Activated CD4-positive, alpha-beta memory T cell treated with anti-CD3 and anti-CD28 coated beads for 36 hours (primary cell): ENCODE results near the gene CRYBG2. TPM values are rescaled to one million over a fixed set of nuclear protein-coding genes. Genes with fewer than 3 reads are reported as not detected.

ENCODE experiments used
- CTCF ChIA-PET: fragments of 350-600 bp; sonication (Branson Sonifier 250); formaldehyde crosslinking; loops from one replicate; lab custom pipeline; 2021; ENCODE audit warnings: antibody characterized with exemption, inconsistent platforms; lab: Charles Lee
- POLR2A ChIA-PET: fragments of 350-600 bp; sonication (Branson Sonifier 250); formaldehyde crosslinking; loops from one replicate; lab custom pipeline; 2021; ENCODE audit warnings: antibody characterized with exemption; lab: Charles Lee
- DNase-seq: peaks from one replicate; pipeline ENCODE4 v3.0.0-alpha.2; 2020
- H3K27ac Mint-ChIP-seq: one replicate; pipeline ENCODE4 v1.8.0; 2021; ENCODE audit warnings: mixed read lengths
- H3K27me3 Mint-ChIP-seq: one replicate; pipeline ENCODE4 v1.8.0; 2021; ENCODE audit warnings: mixed read lengths
- H3K36me3 Mint-ChIP-seq: one replicate; pipeline ENCODE4 v1.8.0; 2021; ENCODE audit warnings: mixed read lengths
- H3K4me1 Mint-ChIP-seq: one replicate; pipeline ENCODE4 v1.8.0; 2021; ENCODE audit warnings: low read depth, mixed read lengths
- H3K4me3 Mint-ChIP-seq: one replicate; pipeline ENCODE4 v1.8.0; 2021; ENCODE audit warnings: mild to moderate bottlenecking, mixed read lengths
- H3K9me3 Mint-ChIP-seq: one replicate; pipeline ENCODE4 v1.8.0; 2021; ENCODE audit warnings: mixed read lengths
- intact Hi-C: fragments of 100-400 bp; cut with micrococcal nuclease; formaldehyde crosslinking; loops from one replicate; pipeline ENCODE4 v1.15.1; 2023
- total RNA-seq, 2 experiments: library from RNA; stranded (reverse); gene quantifications; one replicate each; pipeline ENCODE4 v1.2.3, GENCODE V29; 2021

The CRYBG2 gene
- total RNA-seq, 2 experiments from 2014 or later = 1.3 to 1.6 TPM

DNA sequence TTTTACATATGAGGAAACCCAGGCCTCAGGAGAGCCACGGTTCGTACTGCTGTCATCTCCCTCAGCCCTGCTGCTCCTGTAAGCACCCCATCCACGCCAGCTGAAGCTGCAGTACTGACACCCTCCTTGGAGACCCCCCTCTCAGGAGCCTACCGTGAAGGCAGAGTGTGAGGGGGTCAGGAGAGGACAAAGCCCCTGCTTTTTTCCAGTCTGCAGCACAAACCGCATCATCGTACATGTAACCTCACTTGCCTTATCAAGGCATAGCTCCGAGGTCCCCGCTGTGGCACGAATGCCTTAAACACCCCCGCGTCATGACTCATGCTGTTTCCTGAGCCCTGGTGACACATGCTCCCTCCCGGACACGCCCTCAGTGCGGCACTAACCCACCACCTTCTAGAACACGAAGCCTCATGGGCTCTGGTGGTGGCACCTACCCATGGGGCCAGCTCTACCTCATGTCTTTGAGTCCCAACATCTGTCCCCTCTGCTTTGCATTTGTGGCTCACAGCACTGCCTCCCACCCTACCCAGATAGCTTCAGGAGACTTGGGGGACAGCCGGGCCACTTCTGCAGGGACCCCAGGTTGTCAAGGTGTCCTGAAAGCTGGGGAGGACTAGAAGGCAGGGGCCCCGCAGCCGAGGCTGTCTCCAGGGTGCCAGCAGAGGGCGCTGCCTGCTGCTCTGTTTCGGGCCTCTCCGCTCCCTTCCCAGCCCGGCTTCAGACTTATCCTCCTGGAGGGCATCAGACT lies 69.2 kb downstream of the CRYBG2 start:
- Mint-ChIP-seq H3K27me3 (no peaks in the 10 kb centered on the region), H3K9me3 (no peaks in the 10 kb centered on the region), H3K36me3 (peaks cover 30% of the 10 kb centered on the region), H3K27ac (peak overlapping the region; percentile 98), H3K4me3 (peak overlapping the region; percentile 68), H3K4me1 (peaks cover 90% of the 10 kb centered on the region)
- ChIA-PET POLR2A (interaction anchor here (0.8 to 7.9 kb wide), 7 partner anchors 10 to 115 kb away, joined by 3 to 100 read pairs (median 15); partner anchors contain the start of genes CD52, UBXN11 and ZNF593), CTCF (interaction anchor here (0.7 to 22.4 kb wide), 17 partner anchors 9 to 186 kb away, joined by 3 to 886 read pairs (median 4); partner anchors contain the start of genes CD52, DHDDS and UBXN11)
- DNase-seq = peak; percentile 98
- intact Hi-C loops = loop anchor here (1.0 to 10.0 kb wide), 4 partner anchors 8 to 410 kb away; partner anchors contain the start of genes ARID1A and HMGN2

DNA sequence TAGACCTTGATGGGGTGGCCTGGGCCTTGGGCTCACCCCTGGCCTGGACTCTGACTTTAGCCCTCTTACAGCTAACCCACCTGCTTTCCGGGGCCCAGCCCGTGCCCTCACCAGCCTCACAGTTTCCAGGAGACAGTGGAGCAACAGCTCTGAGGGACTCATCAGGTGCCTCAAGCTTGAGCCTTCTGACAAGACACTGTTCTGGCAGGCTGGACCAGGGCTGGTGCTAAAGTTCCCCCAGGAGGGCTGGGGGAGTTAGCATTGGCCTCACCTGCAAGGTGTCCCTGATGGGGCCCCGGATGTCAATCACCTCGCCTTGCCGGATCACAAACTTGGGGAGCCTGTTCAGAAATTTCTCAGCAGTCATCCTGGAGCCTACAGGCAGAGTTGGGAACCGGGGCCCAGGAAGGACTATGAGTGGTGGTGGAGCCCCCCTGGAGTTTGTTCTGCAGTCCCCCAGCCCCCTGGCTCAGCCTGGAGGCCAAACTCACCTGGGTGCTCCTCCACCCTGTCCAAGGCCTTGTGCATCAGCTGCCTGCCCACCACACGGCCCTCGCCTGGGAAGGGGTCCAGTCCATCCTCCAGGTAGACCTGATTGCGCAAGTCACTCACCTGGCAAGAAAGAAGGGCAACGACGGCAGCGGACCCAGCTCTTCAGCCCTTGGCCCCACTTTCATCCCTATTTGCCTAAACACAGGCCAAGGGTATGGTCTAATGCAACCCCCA lies 69.9 kb downstream of the CRYBG2 start:
- H3K4me1 Mint-ChIP-seq = peaks cover 86% of the 10 kb centered on the region
- ChIA-PET CTCF (interaction anchor here (0.7 to 22.4 kb wide), 14 partner anchors 9 to 186 kb away, joined by 3 to 886 read pairs (median 4); partner anchors contain the start of genes CD52, DHDDS and UBXN11), POLR2A (interaction anchor here (1.0 to 7.9 kb wide), 6 partner anchors 9 to 113 kb away, joined by 3 to 100 read pairs (median 16); partner anchors contain the start of genes CD52 and UBXN11)
- H3K27ac Mint-ChIP-seq = peak overlapping the region; percentile 98
- peak; percentile 25 for DNase-seq
- intact Hi-C loops = loop anchor here (1.0 to 10.0 kb wide), 4 partner anchors 8 to 411 kb away; partner anchors contain the start of genes ARID1A and HMGN2
- H3K4me3 Mint-ChIP-seq = peak overlapping the region; percentile 68
- H3K27me3 Mint-ChIP-seq = no peaks in the 10 kb centered on the region
- H3K36me3 Mint-ChIP-seq = peaks cover 31% of the 10 kb centered on the region
- no peaks in the 10 kb centered on the region for H3K9me3 Mint-ChIP-seq

DNA sequence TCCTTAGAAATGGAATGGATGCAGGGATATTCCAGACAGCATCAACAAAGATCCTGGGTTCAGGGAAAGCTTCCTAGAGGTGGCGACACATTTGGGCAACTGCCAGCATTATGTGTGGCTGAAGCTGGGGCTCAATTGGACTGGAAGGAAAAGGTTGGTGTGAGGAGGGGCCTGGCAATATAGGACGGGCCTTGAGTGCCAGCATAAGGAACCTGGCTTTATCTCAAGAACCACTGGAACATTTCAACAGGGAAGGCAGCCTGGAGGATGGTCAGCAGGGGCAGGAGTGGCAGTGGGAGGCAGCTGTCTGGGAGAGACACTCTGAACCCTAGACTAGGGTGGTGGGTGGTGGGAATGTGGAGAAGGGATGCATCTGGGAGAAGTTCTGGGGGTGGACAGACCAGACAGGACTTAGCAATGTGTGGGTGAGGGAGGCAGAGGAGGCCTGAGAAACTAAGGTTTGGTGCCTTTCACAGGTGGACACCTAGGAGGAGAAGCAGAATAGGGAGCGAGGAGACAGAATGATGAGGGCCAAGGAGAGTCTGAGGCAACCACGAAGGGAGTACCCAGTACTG lies 70.6 kb downstream of the CRYBG2 start:
- ChIA-PET POLR2A (interaction anchor here (7.9 kb wide), 1 partner anchor 34 kb away, joined by 100 read pairs; the partner anchor contains the start of gene CD52), CTCF (interaction anchor here (3.8 to 22.4 kb wide), 2 partner anchors 8 to 33 kb away, joined by 58 to 886 read pairs; partner anchors contain the start of genes CD52 and UBXN11)
- Mint-ChIP-seq H3K9me3 (no peaks in the 10 kb centered on the region), H3K4me1 (peaks cover 86% of the 10 kb centered on the region), H3K27me3 (no peaks in the 10 kb centered on the region), H3K4me3 (no peak overlapping the region), H3K36me3 (peaks cover 35% of the 10 kb centered on the region), H3K27ac (peak overlapping the region; percentile 98)
- intact Hi-C loops = loop anchor here (10.0 kb wide), 1 partner anchor 411 kb away; the partner anchor contains the start of gene ARID1A
- no peak for DNase-seq

GRCh38 chr1:26282401-26282918 lies 71.5 kb downstream of the CRYBG2 start:
- H3K4me3 Mint-ChIP-seq = no peak overlapping the region
- ChIA-PET POLR2A (no interaction called here), CTCF (interaction anchor here (22.4 kb wide), 1 partner anchor 34 kb away, joined by 886 read pairs; the partner anchor contains the start of genes CD52 and UBXN11)

GRCh38 chr1:26281971-26282370 lies 72.0 kb downstream of the CRYBG2 start:
- POLR2A ChIA-PET = interaction anchor here (1.7 kb wide), 1 partner anchor 37 kb away, joined by 10 read pairs; no protein-coding TSS in a partner anchor
- H3K4me1 Mint-ChIP-seq = peaks cover 86% of the 10 kb centered on the region
- peak overlapping the region; percentile 89 for H3K4me3 Mint-ChIP-seq
- no peaks in the 10 kb centered on the region for H3K27me3 Mint-ChIP-seq
- intact Hi-C loops = loop anchor here (10.0 kb wide), 1 partner anchor 413 kb away; the partner anchor contains the start of gene ARID1A
- H3K36me3 Mint-ChIP-seq = peaks cover 47% of the 10 kb centered on the region
- H3K27ac Mint-ChIP-seq = peak overlapping the region; percentile 90
- no peaks in the 10 kb centered on the region for H3K9me3 Mint-ChIP-seq
- no peak for DNase-seq
- CTCF ChIA-PET = interaction anchor here (22.4 kb wide), 1 partner anchor 34 kb away, joined by 886 read pairs; the partner anchor contains the start of genes CD52 and UBXN11

More at GRCh38 chr1:26282401-26282918, 71.5 kb downstream of the CRYBG2 start:
- Mint-ChIP-seq H3K27me3 (no peaks in the 10 kb centered on the region), H3K9me3 (no peaks in the 10 kb centered on the region), H3K27ac (peak overlapping the region; percentile 98), H3K36me3 (peaks cover 44% of the 10 kb centered on the region), H3K4me1 (peaks cover 86% of the 10 kb centered on the region)
- intact Hi-C loops = loop anchor here (10.0 kb wide), 1 partner anchor 412 kb away; the partner anchor contains the start of gene ARID1A
- DNase-seq = no peak

GRCh38 chr1:26281091-26281958 lies 72.6 kb downstream of the CRYBG2 start:
- Mint-ChIP-seq H3K27ac (peak overlapping the region; percentile 90), H3K4me1 (peaks cover 88% of the 10 kb centered on the region), H3K36me3 (peaks cover 54% of the 10 kb centered on the region), H3K27me3 (no peaks in the 10 kb centered on the region), H3K4me3 (peak overlapping the region; percentile 89), H3K9me3 (no peaks in the 10 kb centered on the region)
- DNase-seq = peak; percentile 38
- ChIA-PET CTCF (interaction anchor here (0.5 to 22.4 kb wide), 3 partner anchors 35 to 131 kb away, joined by 3 to 886 read pairs (median 3); partner anchors contain the start of genes CD52, CEP85 and UBXN11), POLR2A (interaction anchor here (1.3 to 1.7 kb wide), 2 partner anchors 26 to 37 kb away, joined by 3 to 10 read pairs; partner anchors contain the start of gene UBXN11)
- intact Hi-C loops = loop anchor here (10.0 kb wide), 1 partner anchor 413 kb away; the partner anchor contains the start of gene ARID1A

GRCh38 chr1:26280333-26281042 lies 73.4 kb downstream of the CRYBG2 start:
- intact Hi-C loops = loop anchor here (10.0 kb wide), 1 partner anchor 414 kb away; the partner anchor contains the start of gene ARID1A
- peak; percentile 46 for DNase-seq
- CTCF ChIA-PET = interaction anchor here (0.6 to 22.4 kb wide), 5 partner anchors 9 to 137 kb away, joined by 3 to 886 read pairs (median 18); partner anchors contain the start of genes CD52, CEP85 and UBXN11
- H3K9me3 Mint-ChIP-seq = no peaks in the 10 kb centered on the region
- POLR2A ChIA-PET = interaction anchor here (1.3 to 3.6 kb wide), 5 partner anchors 9 to 41 kb away, joined by 3 to 32 read pairs (median 10); partner anchors contain the start of genes CD52 and UBXN11
- H3K4me1 Mint-ChIP-seq = peaks cover 88% of the 10 kb centered on the region
- H3K27ac Mint-ChIP-seq = peak overlapping the region; percentile 91
- peak overlapping the region; percentile 89 for H3K4me3 Mint-ChIP-seq
- no peaks in the 10 kb centered on the region for H3K27me3 Mint-ChIP-seq
- H3K36me3 Mint-ChIP-seq = peaks cover 57% of the 10 kb centered on the region

DNA sequence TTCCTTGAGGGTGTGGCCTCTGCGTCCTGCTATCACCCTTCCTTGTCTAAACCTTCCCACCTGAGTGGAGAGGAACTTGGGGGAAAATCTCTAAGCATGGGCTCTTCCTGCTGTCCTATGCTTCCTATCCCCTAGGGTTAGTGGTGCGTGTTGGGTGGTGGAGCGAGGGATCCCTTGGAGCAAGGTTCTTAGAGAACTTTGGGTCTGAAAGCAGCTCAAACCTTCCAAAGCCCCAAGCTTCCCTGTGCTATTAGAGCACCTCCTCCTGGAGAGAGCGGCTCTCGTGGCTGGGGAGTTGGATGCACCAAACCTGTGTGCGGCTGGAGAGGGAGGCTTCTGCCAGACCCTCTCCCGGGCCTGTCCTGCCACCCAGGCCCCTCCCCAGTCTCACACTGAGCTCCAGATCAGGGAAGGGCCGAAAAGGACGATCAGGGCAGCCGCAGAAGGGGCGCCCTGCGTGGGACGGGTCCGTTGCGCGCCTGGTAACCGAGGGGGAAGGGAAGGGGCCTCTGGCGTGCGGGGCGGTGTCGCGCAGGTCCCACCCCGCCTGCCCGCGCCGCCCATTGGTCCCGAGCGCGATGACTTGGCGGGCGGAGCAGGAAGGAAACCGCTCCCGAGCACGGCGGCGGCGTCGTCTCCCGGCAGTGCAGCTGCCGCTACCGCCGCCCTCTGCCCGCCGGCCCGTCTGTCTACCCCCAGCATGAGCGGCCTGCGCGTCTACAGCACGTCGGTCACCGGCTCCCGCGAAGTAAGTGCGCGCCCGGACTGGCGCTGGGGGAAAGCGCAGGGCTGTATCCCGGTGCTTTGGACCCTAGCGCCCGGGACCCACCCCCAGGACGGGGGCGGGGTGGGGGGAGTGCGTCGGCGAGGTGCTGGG lies 74.2 kb downstream of the CRYBG2 start, which contains the start of gene SH3BGRL3:
TSS of gene SH3BGRL3 (plus strand) at position 631 of the 877 bp plus-strand sequence. CDS start at position 701, 70 bp downstream.
- intact Hi-C loops = loop anchor here (1.0 to 10.0 kb wide), 4 partner anchors 8 to 415 kb away; partner anchors contain the start of genes ARID1A and PDIK1L
- no peaks in the 10 kb centered on the region for H3K27me3 Mint-ChIP-seq
- peak within 1 kb of the TSS; percentile 94 for H3K27ac Mint-ChIP-seq
- peaks cover 87% of the 10 kb centered on the region for H3K4me1 Mint-ChIP-seq
- no peaks in the 10 kb centered on the region for H3K9me3 Mint-ChIP-seq
- CTCF ChIA-PET = interaction anchor here (0.8 to 22.4 kb wide), 8 partner anchors 9 to 137 kb away, joined by 3 to 886 read pairs (median 6); partner anchors contain the start of genes CD52, CEP85, UBXN11 and ZNF593
- H3K4me3 Mint-ChIP-seq = peak within 1 kb of the TSS; percentile 89
- H3K36me3 Mint-ChIP-seq = peaks cover 55% of the 10 kb centered on the region
- DNase-seq = peak; percentile 89
- POLR2A ChIA-PET = interaction anchor here (0.8 to 3.6 kb wide), 6 partner anchors 9 to 99 kb away, joined by 3 to 32 read pairs (median 5); partner anchors contain the start of genes CD52 and UBXN11
